Right lobe of liver (tissue), 4 donors: ENCODE measurements around the gene BST2.

Experiments used
- POLR2A ChIP-seq: fragments of 450-650 bp; IDR thresholded peaks from one replicate; pipeline ENCODE4 v1.6.1; 2017; ENCODE audit warnings: antibody characterized with exemption, mild to moderate bottlenecking
- TF ChIP-seq, protein P1 (sequence below), 4 donors: fragments of 200-600 bp in 3 of 4; fragments of 450-650 bp in 1 of 4; IDR thresholded peaks; one replicate each; pipeline versions ENCODE4 v1.5.1 to v1.8.0; 2016 to 2022; ENCODE audit warnings: antibody characterized with exemption in 4 of 4, mild to moderate bottlenecking in 2 of 4
- donor health status: DM: no; HTN: no; CAD: no.
- donor health status: DM: no; HTN: no; CAD: no.
- donor health status: DM: no; HTN: yes; CAD: no.

DNA sequence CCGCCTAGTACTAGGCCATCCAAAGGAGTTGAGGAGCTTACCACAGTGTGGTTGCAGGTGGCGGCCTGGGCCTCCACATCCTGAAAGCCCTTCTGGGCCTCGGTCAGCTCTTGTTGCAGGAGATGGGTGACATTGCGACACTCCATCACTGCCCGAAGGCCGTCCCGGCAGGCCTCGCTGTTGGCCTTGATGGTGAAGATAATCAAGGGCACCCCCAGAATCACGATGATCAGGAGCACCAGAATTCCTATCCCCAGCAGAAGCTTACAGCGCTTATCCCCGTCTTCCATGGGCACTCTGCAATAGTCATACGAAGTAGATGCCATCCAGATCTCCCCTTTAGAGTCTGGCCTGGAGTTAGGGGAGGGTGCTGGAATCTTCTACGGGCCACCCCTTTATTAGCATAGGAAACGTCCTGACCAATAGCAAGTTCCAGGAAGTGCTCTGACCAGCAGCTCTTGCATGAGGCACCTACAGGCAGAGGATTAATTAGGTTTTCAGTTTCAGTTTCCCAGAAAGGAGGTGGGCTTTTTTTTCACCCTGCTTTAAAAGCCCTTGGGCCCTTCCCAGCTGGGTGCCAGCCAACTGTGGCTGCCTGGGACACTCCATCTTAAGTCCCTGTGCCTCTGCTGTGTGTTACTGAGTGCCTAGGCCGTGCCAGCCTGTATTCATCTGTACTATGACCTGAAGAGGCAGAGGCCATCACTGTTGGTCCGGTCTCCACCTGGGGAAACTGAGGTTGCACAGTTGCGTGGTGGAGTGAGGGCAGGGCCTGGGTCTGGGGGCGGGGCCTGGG is at the start of gene BST2:
- TF ChIP-seq, protein P1, sequence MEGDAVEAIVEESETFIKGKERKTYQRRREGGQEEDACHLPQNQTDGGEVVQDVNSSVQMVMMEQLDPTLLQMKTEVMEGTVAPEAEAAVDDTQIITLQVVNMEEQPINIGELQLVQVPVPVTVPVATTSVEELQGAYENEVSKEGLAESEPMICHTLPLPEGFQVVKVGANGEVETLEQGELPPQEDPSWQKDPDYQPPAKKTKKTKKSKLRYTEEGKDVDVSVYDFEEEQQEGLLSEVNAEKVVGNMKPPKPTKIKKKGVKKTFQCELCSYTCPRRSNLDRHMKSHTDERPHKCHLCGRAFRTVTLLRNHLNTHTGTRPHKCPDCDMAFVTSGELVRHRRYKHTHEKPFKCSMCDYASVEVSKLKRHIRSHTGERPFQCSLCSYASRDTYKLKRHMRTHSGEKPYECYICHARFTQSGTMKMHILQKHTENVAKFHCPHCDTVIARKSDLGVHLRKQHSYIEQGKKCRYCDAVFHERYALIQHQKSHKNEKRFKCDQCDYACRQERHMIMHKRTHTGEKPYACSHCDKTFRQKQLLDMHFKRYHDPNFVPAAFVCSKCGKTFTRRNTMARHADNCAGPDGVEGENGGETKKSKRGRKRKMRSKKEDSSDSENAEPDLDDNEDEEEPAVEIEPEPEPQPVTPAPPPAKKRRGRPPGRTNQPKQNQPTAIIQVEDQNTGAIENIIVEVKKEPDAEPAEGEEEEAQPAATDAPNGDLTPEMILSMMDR (IDR thresholded peaks at IDR 0.05), result no peak
- TF ChIP-seq POLR2A, result peak; percentile 62
